CD14-positive monocyte (primary cell): ENCODE results near the gene SPC24. TPM values are rescaled to one million over a fixed set of nuclear protein-coding genes. Genes with fewer than 3 reads are reported as not detected.

Source experiments
- DNase-seq, 3 donors: peaks; one replicate each; pipeline ENCODE4 v3.0.0-alpha.2; 2011 to 2022
- H2AFZ ChIP-seq: 2 replicates; pipeline ENCODE4 v1.6.0; 2012; ENCODE audit warnings: mild to moderate bottlenecking, low read depth, low read length, inconsistent platforms; ENCODE audit not compliant: insufficient read depth, poor library complexity, severe bottlenecking
- H3K27ac ChIP-seq, 2 donors: 1 replicate in 1 of 2; 2 replicates in 1 of 2; pipeline ENCODE4 v1.5.1; 2012 to 2013; ENCODE audit warnings: low read length in 2 of 2, control low read depth in 1 of 2, inconsistent platforms in 1 of 2, low read depth in 1 of 2, mild to moderate bottlenecking in 1 of 2
- H3K27me3 ChIP-seq, 2 donors: one replicate each; pipeline versions ENCODE4 v1.6.0 to v1.6.1; 2011 to 2013; ENCODE audit warnings: low read length in 2 of 2; ENCODE audit not compliant: control insufficient read depth in 2 of 2, insufficient read depth in 2 of 2
- H3K36me3 ChIP-seq, 2 donors: replicated peaks in 1 of 2; 1 replicate in 1 of 2; 2 replicates in 1 of 2; pipeline versions ENCODE4 v1.5.1 to v1.6.1; 2012 to 2013; ENCODE audit warnings: low read length in 2 of 2, control low read depth in 1 of 2, inconsistent platforms in 1 of 2, mild to moderate bottlenecking in 1 of 2; ENCODE audit not compliant: insufficient read depth in 2 of 2, control insufficient read depth in 1 of 2
- H3K4me1 ChIP-seq, 2 donors: 1 replicate in 1 of 2; 2 replicates in 1 of 2; pipeline versions ENCODE4 v1.5.1 to v1.6.1; 2012 to 2013; ENCODE audit warnings: low read length in 2 of 2, control low read depth in 1 of 2, inconsistent platforms in 1 of 2, mild to moderate bottlenecking in 1 of 2, moderate library complexity in 1 of 2; ENCODE audit not compliant: insufficient read depth in 2 of 2, control insufficient read depth in 1 of 2
- H3K4me2 ChIP-seq: replicated peaks from 2 replicates; pipeline ENCODE3; 2012; ENCODE audit warnings: low read length, moderate library complexity, mild to moderate bottlenecking; ENCODE audit not compliant: poor library complexity, severe bottlenecking; ENCODE audit errors: extremely low read depth
- H3K4me3 ChIP-seq, 3 experiments: fragments of 200-600 bp in 1 of 3; sonication (generic) in 1 of 3; replicated peaks in 1 of 3; 1 replicate in 2 of 3; 2 replicates in 1 of 3; pipeline ENCODE4 v1.5.1; 2011 to 2013; ENCODE audit warnings: low read length in 3 of 3, mild to moderate bottlenecking in 3 of 3, control low read depth in 2 of 3, low read depth in 2 of 3, inconsistent platforms in 1 of 3, moderate library complexity in 1 of 3
- H3K79me2 ChIP-seq: 2 replicates; pipeline ENCODE4 v1.6.0; 2012; ENCODE audit warnings: mild to moderate bottlenecking, control low read depth, inconsistent platforms, low read length, moderate library complexity; ENCODE audit not compliant: insufficient read depth
- H3K9ac ChIP-seq: 2 replicates; pipeline ENCODE4 v1.6.0; 2017; ENCODE audit warnings: low read length, mild to moderate bottlenecking; ENCODE audit not compliant: insufficient read depth, poor library complexity, severe bottlenecking
- H3K9me3 ChIP-seq, 2 donors: replicated peaks in 1 of 2; 1 replicate in 1 of 2; 2 replicates in 1 of 2; pipeline versions ENCODE4 v1.5.1 to v1.6.1; 2012 to 2013; ENCODE audit warnings: low read length in 2 of 2, control low read depth in 1 of 2; ENCODE audit not compliant: control insufficient read depth in 1 of 2, insufficient read depth in 1 of 2
- H4K20me1 ChIP-seq: 2 replicates; pipeline ENCODE4 v1.6.0; 2012; ENCODE audit warnings: mild to moderate bottlenecking, low read length, control low read depth, moderate library complexity; ENCODE audit not compliant: insufficient read depth
- H3K27ac Mint-ChIP-seq, 7 donors: one replicate each; pipeline ENCODE4 v1.8.0; 2020; ENCODE audit warnings: mild to moderate bottlenecking in 7 of 7, mixed read lengths in 7 of 7, moderate library complexity in 6 of 7, inconsistent platforms in 2 of 7
- H3K27me3 Mint-ChIP-seq, 3 donors: one replicate each; pipeline ENCODE4 v1.8.0; 2021 to 2022; ENCODE audit warnings: low read depth in 3 of 3, mild to moderate bottlenecking in 3 of 3, mixed read lengths in 3 of 3, moderate library complexity in 3 of 3, inconsistent platforms in 1 of 3
- H3K36me3 Mint-ChIP-seq, 2 donors: one replicate each; pipeline ENCODE4 v1.8.0; 2020; ENCODE audit warnings: mixed read lengths in 2 of 2, inconsistent platforms in 1 of 2, mild to moderate bottlenecking in 1 of 2
- H3K4me1 Mint-ChIP-seq: one replicate; pipeline ENCODE4 v1.8.0; 2020; ENCODE audit warnings: mild to moderate bottlenecking, mixed read lengths
- H3K4me3 Mint-ChIP-seq, 2 donors: one replicate each; pipeline ENCODE4 v1.8.0; 2020; ENCODE audit warnings: mild to moderate bottlenecking in 2 of 2, mixed read lengths in 2 of 2, moderate library complexity in 1 of 2
- H3K9me3 Mint-ChIP-seq, 7 donors: one replicate each; pipeline ENCODE4 v1.8.0; 2020 to 2022; ENCODE audit warnings: mixed read lengths in 7 of 7, mild to moderate bottlenecking in 6 of 7, moderate library complexity in 6 of 7, inconsistent platforms in 2 of 7
- WGBS: methylation state at CpG from one replicate; pipeline ENCODE4 v1.1.5; 2013; ENCODE audit warnings: missing lambda C conversion rate; ENCODE audit not compliant: insufficient coverage; 5-methylcytosine and 5-hydroxymethylcytosine counted together
- intact Hi-C, 2 donors: fragments of 100-400 bp; cut with micrococcal nuclease; formaldehyde crosslinking; loops; one replicate each; pipeline versions ENCODE4 v1.15.0 to v1.15.1; 2023
- polyA plus RNA-seq, 3 donors: library from polyadenylated mRNA; depleted of rRNA in 1 of 3; unstranded in 2 of 3; stranded (reverse) in 1 of 3; fragments of 300-500 nt in 2 of 3; fragments of >200 nt in 1 of 3; fragmentation: Illumina TruSeq in 2 of 3; gene quantifications; 1 replicate in 2 of 3; 2 replicates in 1 of 3; pipeline ENCODE4 v1.2.3, GENCODE V29; 2012 to 2021
- TF ChIP-seq, protein P1 (sequence below): fragments of 200-600 bp; IDR thresholded peaks from one replicate; pipeline ENCODE4 v1.8.0; 2022; ENCODE audit warnings: antibody characterized with exemption, mild to moderate bottlenecking

SPC24 gene
- polyA plus RNA-seq, 3 donors = 0.27 TPM; not detected in 2

DNA sequence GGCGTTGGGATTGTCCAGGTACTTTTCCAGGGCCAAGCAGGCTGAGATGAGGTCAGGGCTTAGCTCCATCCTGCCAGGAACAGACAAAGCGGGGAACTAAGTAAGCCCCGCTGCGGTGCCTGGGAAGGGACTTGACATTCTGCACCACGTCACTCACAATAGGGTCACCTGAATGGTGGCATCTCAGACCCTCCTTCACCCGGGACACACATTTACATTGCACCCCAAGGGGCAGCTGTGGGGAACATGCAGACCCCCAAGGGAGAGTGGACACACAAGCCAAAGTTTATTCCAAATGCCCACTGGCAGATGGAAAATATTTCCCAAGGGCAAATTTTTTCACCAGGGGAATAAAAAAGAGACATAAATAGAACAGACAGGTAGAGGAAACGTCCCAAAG, 20.3 kb upstream of the SPC24 start:
- TF ChIP-seq, protein P1, sequence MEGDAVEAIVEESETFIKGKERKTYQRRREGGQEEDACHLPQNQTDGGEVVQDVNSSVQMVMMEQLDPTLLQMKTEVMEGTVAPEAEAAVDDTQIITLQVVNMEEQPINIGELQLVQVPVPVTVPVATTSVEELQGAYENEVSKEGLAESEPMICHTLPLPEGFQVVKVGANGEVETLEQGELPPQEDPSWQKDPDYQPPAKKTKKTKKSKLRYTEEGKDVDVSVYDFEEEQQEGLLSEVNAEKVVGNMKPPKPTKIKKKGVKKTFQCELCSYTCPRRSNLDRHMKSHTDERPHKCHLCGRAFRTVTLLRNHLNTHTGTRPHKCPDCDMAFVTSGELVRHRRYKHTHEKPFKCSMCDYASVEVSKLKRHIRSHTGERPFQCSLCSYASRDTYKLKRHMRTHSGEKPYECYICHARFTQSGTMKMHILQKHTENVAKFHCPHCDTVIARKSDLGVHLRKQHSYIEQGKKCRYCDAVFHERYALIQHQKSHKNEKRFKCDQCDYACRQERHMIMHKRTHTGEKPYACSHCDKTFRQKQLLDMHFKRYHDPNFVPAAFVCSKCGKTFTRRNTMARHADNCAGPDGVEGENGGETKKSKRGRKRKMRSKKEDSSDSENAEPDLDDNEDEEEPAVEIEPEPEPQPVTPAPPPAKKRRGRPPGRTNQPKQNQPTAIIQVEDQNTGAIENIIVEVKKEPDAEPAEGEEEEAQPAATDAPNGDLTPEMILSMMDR = no peak
- no peaks in the 10 kb centered on the region for H3K79me2 ChIP-seq
- no peak for DNase-seq
- H3K9ac ChIP-seq = no peak overlapping the region
- H2AFZ ChIP-seq = no peak overlapping the region
- 92% methylated on average over 6 of the region's 7 CpGs for WGBS
- no peaks in the 10 kb centered on the region for H3K9me3 Mint-ChIP-seq
- H3K27me3 ChIP-seq = no peaks in the 10 kb centered on the region
- H3K36me3 ChIP-seq = no peaks in the 10 kb centered on the region
- no peak overlapping the region for H3K4me3 ChIP-seq
- H3K4me2 ChIP-seq = no peak overlapping the region
- peaks cover 6% of the 10 kb centered on the region for H3K4me1 Mint-ChIP-seq
- H4K20me1 ChIP-seq = no peaks in the 10 kb centered on the region
- no peaks in the 10 kb centered on the region for H3K9me3 ChIP-seq
- H3K27ac Mint-ChIP-seq = peak overlapping the region in 1 of 7 donors; percentile 48
- H3K27ac ChIP-seq = no peak overlapping the region
- H3K36me3 Mint-ChIP-seq = peaks cover 6 to 8% of the 10 kb centered on the region in 2 donors
- H3K27me3 Mint-ChIP-seq = no peaks in the 10 kb centered on the region
- H3K4me3 Mint-ChIP-seq = no peak overlapping the region
- intact Hi-C loops = no loop called here
- no peaks in the 10 kb centered on the region for H3K4me1 ChIP-seq

DNA sequence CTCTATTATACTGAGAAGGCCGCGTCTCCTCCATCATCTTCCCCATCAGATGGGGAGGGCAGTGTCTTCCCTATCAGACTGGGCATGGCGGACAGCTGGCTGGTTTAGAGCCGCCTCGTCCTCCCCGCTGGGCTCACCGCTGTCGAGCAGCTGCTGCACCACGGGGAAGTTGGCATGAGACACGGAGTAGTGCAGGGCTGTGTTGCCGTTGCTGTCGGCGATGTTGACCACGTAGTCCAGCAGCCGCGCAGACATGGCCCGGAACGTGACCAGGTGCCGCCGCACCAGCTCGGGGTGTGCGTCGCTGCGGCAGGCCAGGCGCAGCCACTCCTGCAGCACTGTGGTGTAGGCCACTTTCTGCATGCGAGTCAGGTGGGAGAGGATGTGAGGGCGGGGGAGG, 18.8 kb upstream of the SPC24 start:
- H3K4me1 Mint-ChIP-seq = no peaks in the 10 kb centered on the region
- TF ChIP-seq, protein P1 = no peak
- H2AFZ ChIP-seq = no peak overlapping the region
- H3K4me3 Mint-ChIP-seq = no peak overlapping the region
- no peaks in the 10 kb centered on the region for H3K9me3 ChIP-seq
- H3K9me3 Mint-ChIP-seq = no peaks in the 10 kb centered on the region
- no peak overlapping the region for H3K9ac ChIP-seq
- no peak overlapping the region for H3K4me3 ChIP-seq
- intact Hi-C loops = no loop called here
- no peak overlapping the region for H3K27ac ChIP-seq
- no peak overlapping the region for H3K4me2 ChIP-seq
- no peak overlapping the region for H3K27ac Mint-ChIP-seq
- peaks cover 0 to 1% (median 0%) of the 10 kb centered on the region in 3 donors for H3K27me3 Mint-ChIP-seq
- H3K36me3 ChIP-seq = no peaks in the 10 kb centered on the region
- H4K20me1 ChIP-seq = no peaks in the 10 kb centered on the region
- no peaks in the 10 kb centered on the region for H3K27me3 ChIP-seq
- H3K79me2 ChIP-seq = no peaks in the 10 kb centered on the region
- H3K36me3 Mint-ChIP-seq = peaks cover 6 to 15% of the 10 kb centered on the region in 2 donors
- 93% methylated on average over 23 of the region's 27 CpGs for WGBS
- no peaks in the 10 kb centered on the region for H3K4me1 ChIP-seq
- DNase-seq = no peak
